Measurements from ENCODE around the gene REV3L.
"Not testable (repeated sequence)": the region's sequence is repeated elsewhere in the genome, so short reads cannot be mapped to it uniquely, and the experiment has no call there.

REV3L gene

GRCh38 chr6:111284356-111284755, 198.7 kb downstream of the REV3L start:
- DNase-seq: not testable (repeated sequence)

GRCh38 chr6:111283707-111284106, 199.3 kb downstream of the REV3L start:
- no peak for DNase-seq

GRCh38 chr6:111282515-111282914, 200.5 kb downstream of the REV3L start:
- no peak for DNase-seq

- DNase-seq: no peak
These were observed 202.5 kb downstream of the REV3L start for GRCh38 chr6:111280445-111280955.

GRCh38 chr6:111278731-111279130, 204.3 kb downstream of the REV3L start:
- DNase-seq: no peak

GRCh38 chr6:111277819-111278218, 205.2 kb downstream of the REV3L start:
- DNase-seq: no peak

GRCh38 chr6:111276736-111277135, 206.3 kb downstream of the REV3L start:
- no peak for DNase-seq

GRCh38 chr6:111276335-111276734, 206.7 kb downstream of the REV3L start:
- DNase-seq: no peak

GRCh38 chr6:111274593-111275217, 208.3 kb downstream of the REV3L start:
- DNase-seq: no peak

GRCh38 chr6:111270121-111270520, 212.9 kb downstream of the REV3L start:
- DNase-seq: no peak

- no peak for DNase-seq
These were observed 213.5 kb downstream of the REV3L start for GRCh38 chr6:111269401-111269970.

- DNase-seq: no peak
These were observed 215.2 kb downstream of the REV3L start for GRCh38 chr6:111267764-111268333.

- DNase-seq: no peak
These were observed 216.7 kb downstream of the REV3L start for GRCh38 chr6:111266276-111266675.

GRCh38 chr6:111265842-111266241, 217.2 kb downstream of the REV3L start:
- no peak for DNase-seq

GRCh38 chr6:111263837-111264236, 219.2 kb downstream of the REV3L start:
- no peak for DNase-seq

- DNase-seq: no peak
These were observed 222.3 kb downstream of the REV3L start for GRCh38 chr6:111260570-111261298.

GRCh38 chr6:111259089-111259831, 223.8 kb downstream of the REV3L start:
- peak; percentile 96 to 99 for DNase-seq

- DNase-seq: no peak
These were observed 224.4 kb downstream of the REV3L start for GRCh38 chr6:111258615-111259088.

GRCh38 chr6:111258010-111258409, 225.0 kb downstream of the REV3L start:
- no peak for DNase-seq

GRCh38 chr6:111256646-111257045, 226.4 kb downstream of the REV3L start:
- no peak for DNase-seq

GRCh38 chr6:111255838-111256237, 227.2 kb downstream of the REV3L start:
- DNase-seq: not testable (repeated sequence)

GRCh38 chr6:111254779-111255166, 228.2 kb downstream of the REV3L start:
- no peak for DNase-seq
